GM10266 (cell line): ENCODE results near the gene LMBRD1.
"Not testable (repeated sequence)": the region's sequence is repeated elsewhere in the genome, so short reads cannot be mapped to it uniquely, and the experiment has no call there.

Source experiments
- DNase-seq: peaks from one replicate; pipeline ENCODE4 v3.0.0; 2012; ENCODE audit errors: extremely low spot score
- TF ChIP-seq, protein P1 (sequence below): IDR thresholded peaks from 2 replicates; pipeline ENCODE4 v1.5.1; 2012; ENCODE audit warnings: mild to moderate bottlenecking, low read depth; ENCODE audit not compliant: control insufficient read depth, insufficient read depth; ENCODE audit errors: missing control alignments

Gene LMBRD1

GRCh38 chr6:69827276-69827893 lies 30.6 kb upstream of the LMBRD1 start:
- TF ChIP-seq, protein P1, sequence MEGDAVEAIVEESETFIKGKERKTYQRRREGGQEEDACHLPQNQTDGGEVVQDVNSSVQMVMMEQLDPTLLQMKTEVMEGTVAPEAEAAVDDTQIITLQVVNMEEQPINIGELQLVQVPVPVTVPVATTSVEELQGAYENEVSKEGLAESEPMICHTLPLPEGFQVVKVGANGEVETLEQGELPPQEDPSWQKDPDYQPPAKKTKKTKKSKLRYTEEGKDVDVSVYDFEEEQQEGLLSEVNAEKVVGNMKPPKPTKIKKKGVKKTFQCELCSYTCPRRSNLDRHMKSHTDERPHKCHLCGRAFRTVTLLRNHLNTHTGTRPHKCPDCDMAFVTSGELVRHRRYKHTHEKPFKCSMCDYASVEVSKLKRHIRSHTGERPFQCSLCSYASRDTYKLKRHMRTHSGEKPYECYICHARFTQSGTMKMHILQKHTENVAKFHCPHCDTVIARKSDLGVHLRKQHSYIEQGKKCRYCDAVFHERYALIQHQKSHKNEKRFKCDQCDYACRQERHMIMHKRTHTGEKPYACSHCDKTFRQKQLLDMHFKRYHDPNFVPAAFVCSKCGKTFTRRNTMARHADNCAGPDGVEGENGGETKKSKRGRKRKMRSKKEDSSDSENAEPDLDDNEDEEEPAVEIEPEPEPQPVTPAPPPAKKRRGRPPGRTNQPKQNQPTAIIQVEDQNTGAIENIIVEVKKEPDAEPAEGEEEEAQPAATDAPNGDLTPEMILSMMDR = no peak
- DNase-seq = no peak

DNA sequence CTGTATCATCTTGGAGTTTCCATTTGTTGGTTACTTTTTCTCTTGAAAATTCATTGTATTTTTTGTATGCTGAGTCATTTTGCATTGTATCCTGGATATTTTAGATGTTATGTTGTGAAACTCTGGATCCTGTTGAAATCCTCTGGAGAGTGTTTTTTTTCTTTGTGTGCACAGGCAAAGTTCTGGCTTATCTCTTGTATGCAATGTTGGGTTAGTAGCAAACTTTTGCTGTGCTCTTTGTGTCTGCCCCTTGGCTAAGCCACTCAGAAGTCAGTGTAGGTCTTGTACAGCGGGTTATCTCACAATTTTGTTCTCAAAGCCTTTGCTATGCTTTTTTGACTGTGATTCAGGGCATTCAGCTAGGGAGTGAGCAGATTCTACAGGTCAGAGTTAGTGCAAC lies 29.1 kb upstream of the LMBRD1 start:
- TF ChIP-seq, protein P1 = no peak
- no peak for DNase-seq

DNA sequence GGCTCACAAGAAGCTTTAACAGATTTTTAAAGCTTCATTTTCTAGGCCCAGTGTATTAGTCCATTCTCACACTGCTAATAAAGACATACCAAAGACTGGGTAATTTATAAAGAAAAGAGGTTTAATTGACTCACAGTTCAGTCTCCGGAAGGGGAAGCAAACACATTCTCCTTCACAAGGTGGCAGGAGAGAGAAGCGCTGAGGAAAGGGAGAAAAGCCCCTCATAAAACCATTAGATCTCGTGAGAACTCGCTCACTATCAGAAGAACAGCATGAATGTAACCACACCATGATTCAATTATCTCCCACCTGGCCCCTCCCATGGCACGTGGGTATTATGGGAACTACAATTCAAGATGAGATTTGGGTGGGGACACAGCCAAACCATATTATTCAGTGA lies 27.5 kb upstream of the LMBRD1 start:
- not testable (repeated sequence) for DNase-seq

DNA sequence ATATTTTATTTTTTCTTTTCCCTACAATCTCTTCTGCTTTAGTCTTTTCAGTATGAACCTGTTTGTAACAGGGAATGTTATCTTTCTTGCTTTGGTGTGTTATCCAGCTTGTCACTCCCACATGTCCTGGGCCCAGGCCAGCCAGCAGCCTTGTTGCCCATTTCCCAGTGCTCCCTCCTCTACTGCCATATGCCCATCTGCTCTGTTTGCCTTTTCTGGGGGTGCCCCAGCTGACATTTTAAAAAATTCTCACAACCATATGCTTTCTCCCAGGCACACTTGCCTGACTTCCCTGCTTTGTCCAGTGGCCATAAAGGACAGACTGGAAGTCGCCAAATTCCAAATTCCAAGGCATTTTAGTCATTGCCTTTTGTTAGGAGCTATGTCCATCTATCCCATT lies 23.6 kb upstream of the LMBRD1 start:
- TF ChIP-seq, protein P1 = no peak

GRCh38 chr6:69820018-69820417 lies 23.2 kb upstream of the LMBRD1 start:
- DNase-seq = no peak
- TF ChIP-seq, protein P1 = no peak

More for the DNA sequence above, 23.6 kb upstream of the LMBRD1 start:
- DNase-seq = no peak

DNA sequence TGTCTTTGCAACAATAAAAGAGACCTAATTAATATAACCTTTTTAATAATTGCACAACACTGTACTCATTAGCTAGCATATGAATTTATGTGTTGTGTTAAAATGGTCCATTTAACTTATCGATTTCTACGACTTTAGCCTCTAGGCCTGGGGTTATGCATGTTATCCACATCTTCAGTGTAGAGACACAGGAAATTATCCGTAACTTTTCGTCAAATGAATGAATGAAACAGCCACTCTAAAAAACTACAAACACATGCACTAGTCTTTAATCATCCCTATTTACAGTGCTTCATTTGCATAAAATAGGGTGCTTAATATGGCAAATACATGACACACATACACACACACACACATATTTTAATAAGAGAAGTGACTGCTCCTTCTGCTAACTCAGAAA lies 22.3 kb upstream of the LMBRD1 start:
- TF ChIP-seq, protein P1 = no peak
- DNase-seq = no peak

DNA sequence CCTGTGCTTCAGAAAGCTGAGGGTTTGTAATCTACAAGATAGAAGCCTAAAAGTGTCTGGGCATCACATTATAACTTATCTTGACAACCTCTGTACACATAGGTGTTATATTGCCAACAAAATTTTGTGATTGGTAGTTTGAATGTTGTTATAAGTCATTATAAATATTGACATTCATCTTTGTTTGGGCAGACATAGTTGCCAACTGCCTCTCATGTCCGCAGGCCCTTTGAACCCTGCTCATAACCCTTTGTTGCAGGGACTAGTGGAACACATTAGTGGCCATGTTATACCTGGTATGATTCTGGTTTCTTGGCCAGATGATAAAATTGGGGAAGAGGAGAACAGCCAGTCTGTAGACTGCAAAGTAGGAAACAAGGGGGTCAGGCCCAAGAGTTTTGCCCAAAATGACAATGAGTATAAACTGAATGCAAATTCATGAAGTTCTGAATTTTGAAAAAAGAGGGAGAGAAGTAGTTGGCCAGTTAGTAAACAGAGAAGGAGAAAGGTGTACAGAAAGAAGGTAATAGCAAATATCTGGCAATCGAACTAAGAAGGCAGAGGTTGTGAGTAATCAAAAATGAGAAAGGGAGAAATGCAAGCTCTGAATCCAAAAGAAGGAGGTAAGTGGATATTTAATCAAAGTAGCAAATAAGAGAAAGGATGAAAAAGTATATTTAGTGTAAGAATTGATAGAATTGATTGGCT lies 21.6 kb upstream of the LMBRD1 start:
- TF ChIP-seq, protein P1 = no peak
- no peak for DNase-seq
